SK-N-SH (cell line): ENCODE data around the gene IFIT5. TPM values are rescaled to one million over a fixed set of nuclear protein-coding genes. Genes with fewer than 3 reads are reported as not detected.

ENCODE experiments used
- CTCF ChIA-PET: fragments of 300-600, 350-600 bp; formaldehyde crosslinking; extraction: SDS; loops from one replicate; lab custom pipeline; 2021; lab: Yijun Ruan, JAX
- POLR2A ChIA-PET: fragments of 350-600 bp; sonication (Branson Sonifier 250); formaldehyde crosslinking; extraction: SDS; loops from one replicate; lab custom pipeline; 2020; ENCODE audit warnings: antibody characterized with exemption, inconsistent platforms; lab: Yijun Ruan, JAX
- DNase-seq: peaks from one replicate; pipeline ENCODE4 v3.0.0; 2012
- H2AFZ ChIP-seq: fragments of 200-600 bp; sonication (generic); 2 replicates; pipeline ENCODE4 v1.8.1; 2016; ENCODE audit warnings: antibody characterized with exemption, mild to moderate bottlenecking, low read depth
- H3F3A ChIP-seq: fragments of 200-600 bp; sonication (generic); replicated peaks from 2 replicates; pipeline ENCODE3; 2016; ENCODE audit warnings: antibody characterized with exemption, mild to moderate bottlenecking; ENCODE audit not compliant: insufficient read depth
- H3K27ac ChIP-seq, 2 experiments: fragments of 200-500 bp in 1 of 2; fragments of 200-600 bp in 1 of 2; sonication (Bioruptor generic) in 1 of 2; sonication (generic), shearing (Covaris generic) in 1 of 2; 2 replicates each; pipeline versions ENCODE4 v1.5.1 to v1.6.1; 2014 to 2016; ENCODE audit warnings: low read depth in 2 of 2, inconsistent platforms in 1 of 2, low read length in 1 of 2, mild to moderate bottlenecking in 1 of 2, mixed read lengths in 1 of 2
- H3K27me3 ChIP-seq: fragments of 200-600 bp; sonication (generic), shearing (Covaris generic); 2 replicates; pipeline ENCODE4 v1.6.1; 2016; ENCODE audit warnings: mixed run types; ENCODE audit not compliant: insufficient read depth
- H3K36me3 ChIP-seq, 2 experiments: fragments of 200-500 bp in 1 of 2; fragments of 200-600 bp in 1 of 2; sonication (Bioruptor generic) in 1 of 2; sonication (generic) in 1 of 2; replicated peaks in 1 of 2; 2 replicates each; pipeline versions ENCODE3 to v1.5.1; 2014 to 2016; ENCODE audit warnings: low read length in 1 of 2, mild to moderate bottlenecking in 1 of 2; ENCODE audit not compliant: insufficient read depth in 2 of 2, control insufficient read depth in 1 of 2
- H3K4me1 ChIP-seq, 2 experiments: fragments of 200-500 bp in 1 of 2; fragments of 200-600 bp in 1 of 2; sonication (Bioruptor generic) in 1 of 2; sonication (generic), shearing (Covaris generic) in 1 of 2; 2 replicates each; pipeline versions ENCODE4 v1.5.1 to v1.6.1; 2014 to 2016; ENCODE audit warnings: low read depth in 1 of 2, low read length in 1 of 2, mixed run types in 1 of 2; ENCODE audit not compliant: insufficient read depth in 2 of 2, control insufficient read depth in 1 of 2
- H3K4me2 ChIP-seq: fragments of 200-600 bp; sonication (generic), shearing (Covaris generic); 2 replicates; pipeline ENCODE4 v1.6.1; 2017; ENCODE audit warnings: mixed run types
- H3K4me3 ChIP-seq, 2 experiments: fragments of 200-500 bp in 1 of 2; fragments of 200-600 bp in 1 of 2; sonication (Bioruptor generic) in 1 of 2; sonication (generic), shearing (Covaris generic) in 1 of 2; 2 replicates each; pipeline versions ENCODE4 v1.5.1 to v1.8.1; 2014 to 2016; ENCODE audit warnings: low read depth in 2 of 2, inconsistent platforms in 1 of 2, low read length in 1 of 2, mild to moderate bottlenecking in 1 of 2, mixed read lengths in 1 of 2, moderate library complexity in 1 of 2
- H3K79me2 ChIP-seq: fragments of 200-600 bp; sonication (generic); 2 replicates; pipeline ENCODE4 v1.8.1; 2017; ENCODE audit warnings: mild to moderate bottlenecking; ENCODE audit not compliant: insufficient read depth
- H3K9ac ChIP-seq: fragments of 200-600 bp; sonication (generic); 2 replicates; pipeline ENCODE4 v1.6.1; 2017; ENCODE audit warnings: mixed run types
- H3K9me2 ChIP-seq: fragments of 200-600 bp; sonication (generic); 2 replicates; pipeline ENCODE4 v1.6.1; 2017; ENCODE audit warnings: mixed run types
- H3K9me3 ChIP-seq: fragments of 200-600 bp; sonication (generic); 2 replicates; pipeline ENCODE4 v1.6.1; 2017; ENCODE audit warnings: mixed run types, mild to moderate bottlenecking, moderate library complexity
- H4K20me1 ChIP-seq: fragments of 200-600 bp; sonication (generic); 2 replicates; pipeline ENCODE4 v1.6.1; 2017; ENCODE audit warnings: mild to moderate bottlenecking, mixed run types; ENCODE audit not compliant: insufficient read depth
- CTCF ChIP-seq: fragments of 200-600 bp; sonication (generic); IDR thresholded peaks from 2 replicates; pipeline ENCODE4 v1.6.1; 2017; ENCODE audit warnings: antibody characterized with exemption, mild to moderate bottlenecking, moderate library complexity
- EP300 ChIP-seq, 2 experiments: IDR thresholded peaks; 2 replicates each; pipeline versions ENCODE4 v1.4.0 to v1.6.1; 2012; ENCODE audit warnings: borderline replicate concordance in 1 of 2, low read depth in 1 of 2, low read length in 1 of 2
- FOSL2 ChIP-seq: IDR thresholded peaks from 2 replicates; pipeline ENCODE4 v1.4.0; 2012; ENCODE audit warnings: low read depth, mild to moderate bottlenecking, moderate library complexity, borderline replicate concordance
- FOXM1 ChIP-seq: IDR thresholded peaks from 2 replicates; pipeline ENCODE4 v1.4.0; 2012; ENCODE audit warnings: low read depth, mild to moderate bottlenecking
- GATA2 ChIP-seq: sonication (generic); formaldehyde crosslinking; IDR thresholded peaks from 2 replicates; pipeline ENCODE4 v1.5.0; 2020; ENCODE audit warnings: mild to moderate bottlenecking, missing genetic modification reagents
- IRF3 ChIP-seq: fragments of 150-350 bp; IDR thresholded peaks from 2 replicates; pipeline ENCODE4 v1.6.1; 2016; ENCODE audit warnings: mild to moderate bottlenecking, low read depth, low read length
- MAX ChIP-seq: IDR thresholded peaks from 2 replicates; pipeline ENCODE4 v1.4.0; 2012; ENCODE audit warnings: low read depth
- NFIC ChIP-seq: IDR thresholded peaks from 2 replicates; pipeline ENCODE4 v1.4.0; 2012; ENCODE audit warnings: borderline replicate concordance
- NRF1 ChIP-seq: IDR thresholded peaks from 2 replicates; pipeline ENCODE4 v1.6.1; 2012; ENCODE audit warnings: low read depth, mild to moderate bottlenecking, low read length
- REST ChIP-seq: IDR thresholded peaks from 2 replicates; pipeline ENCODE4 v1.6.1; 2012; ENCODE audit warnings: mild to moderate bottlenecking, low read depth, low read length, moderate library complexity
- SIN3A ChIP-seq: IDR thresholded peaks from 2 replicates; pipeline ENCODE4 v1.6.1; 2012; ENCODE audit warnings: low read depth, mild to moderate bottlenecking, low read length, moderate library complexity, borderline replicate concordance
- TEAD4 ChIP-seq: IDR thresholded peaks from 2 replicates; pipeline ENCODE4 v1.4.0; 2012; ENCODE audit warnings: mild to moderate bottlenecking, borderline replicate concordance; ENCODE audit not compliant: insufficient read depth
- USF1 ChIP-seq: IDR thresholded peaks from 2 replicates; pipeline ENCODE4 v1.4.0; 2012; ENCODE audit warnings: low read depth, borderline replicate concordance
- USF2 ChIP-seq: fragments of 150-350 bp; IDR thresholded peaks from 2 replicates; pipeline ENCODE4 v1.6.1; 2017; ENCODE audit warnings: antibody characterized with exemption, low read length, low read depth, borderline replicate concordance
- YY1 ChIP-seq: IDR thresholded peaks from 2 replicates; pipeline ENCODE4 v1.4.0; 2012; ENCODE audit warnings: low read depth, mild to moderate bottlenecking
- ZBTB33 ChIP-seq: IDR thresholded peaks from 2 replicates; pipeline ENCODE4 v1.4.0; 2012; ENCODE audit warnings: low read depth, borderline replicate concordance
- WGBS: methylation state at CpG from one replicate; pipeline ENCODE4 v1.1.6; 2017; ENCODE audit warnings: low lambda C conversion rate; 5-methylcytosine and 5-hydroxymethylcytosine counted together
- polyA plus RNA-seq, 3 experiments: library from polyadenylated mRNA; depleted of rRNA; stranded (reverse); fragments of >200 nt; gene quantifications; 2 replicates each; pipeline ENCODE4 v1.2.3, GENCODE V29; 2012

IFIT5 gene
- polyA plus RNA-seq, 1 of the 3 experiments (the other 2 are of a cell fraction): 2.7 TPM

GRCh38 chr10:89379103-89379502 is 35.3 kb upstream of the IFIT5 start:
- no peak for DNase-seq
- peaks cover 4% of the 10 kb centered on the region for H3F3A ChIP-seq
- H4K20me1 ChIP-seq: no peaks in the 10 kb centered on the region
- ChIA-PET CTCF (interaction anchor here (1.5 to 1.6 kb wide), 2 partner anchors 10 kb away, joined by 8 read pairs; no protein-coding TSS in a partner anchor), POLR2A (no interaction called here)
- H3K4me3 ChIP-seq: no peak overlapping the region
- H3K36me3 ChIP-seq: no peaks in the 10 kb centered on the region
- no peak overlapping the region for H3K9ac ChIP-seq
- no peak overlapping the region for H2AFZ ChIP-seq
- H3K4me1 ChIP-seq: peaks cover 5 to 11% of the 10 kb centered on the region in 2 experiments; a peak in 3 of 4 replicates
- TF ChIP-seq USF2 (no peak), EP300 (IDR thresholded peaks at IDR 0.05; ENCODE audit: borderline replicate concordance in 1 of 2, low read depth in 1 of 2, low read length in 1 of 2) (no peak), FOXM1 (no peak)
- no peaks in the 10 kb centered on the region for H3K27me3 ChIP-seq
- H3K9me2 ChIP-seq: no peaks in the 10 kb centered on the region
- H3K27ac ChIP-seq: no peak overlapping the region
- no peak overlapping the region for H3K4me2 ChIP-seq
- H3K9me3 ChIP-seq: no peaks in the 10 kb centered on the region
- no peaks in the 10 kb centered on the region for H3K79me2 ChIP-seq

GRCh38 chr10:89382757-89383156 is 31.6 kb upstream of the IFIT5 start:
- CTCF ChIA-PET: interaction anchor here (2.2 kb wide), 1 partner anchor 165 kb away, joined by 6 read pairs; no protein-coding TSS in a partner anchor
- no peaks in the 10 kb centered on the region for H3K79me2 ChIP-seq
- POLR2A ChIA-PET: no interaction called here
- H2AFZ ChIP-seq: no peak overlapping the region
- H3F3A ChIP-seq: no peaks in the 10 kb centered on the region
- WGBS: 64% methylated on average over 1 of the region's 1 CpG
- H3K9ac ChIP-seq: no peak overlapping the region
- H3K9me2 ChIP-seq: no peaks in the 10 kb centered on the region
- no peaks in the 10 kb centered on the region for H3K36me3 ChIP-seq
- no peaks in the 10 kb centered on the region for H3K9me3 ChIP-seq
- no peaks in the 10 kb centered on the region for H3K27me3 ChIP-seq
- H3K4me1 ChIP-seq: no peaks in the 10 kb centered on the region
- no peak overlapping the region for H3K27ac ChIP-seq
- no peaks in the 10 kb centered on the region for H4K20me1 ChIP-seq
- no peak overlapping the region for H3K4me3 ChIP-seq
- DNase-seq: no peak
- no peak overlapping the region for H3K4me2 ChIP-seq
- TF ChIP-seq ZBTB33 (no peak), SIN3A (no peak), NFIC (no peak), REST (no peak), CTCF (no peak), IRF3 (no peak), FOXM1 (no peak), TEAD4 (no peak), NRF1 (no peak), FOSL2 (no peak), YY1 (no peak), USF1 (no peak), GATA2 (CRISPR knock-in tag) (no peak), MAX (no peak)
